H1 (cell line): ENCODE data around the gene REG1B. TPM values are rescaled to one million over a fixed set of nuclear protein-coding genes. Genes with fewer than 3 reads are reported as not detected.

ENCODE experiments used
- CTCF ChIA-PET: fragments of 300-600 bp; sonication (Branson Sonifier 250); formaldehyde crosslinking; loops from one replicate; lab custom pipeline; 2021; ENCODE audit not compliant: partially characterized antibody; lab: Charles Lee
- POLR2A ChIA-PET: fragments of 300-600 bp; sonication (Branson Sonifier 250); formaldehyde crosslinking; loops from one replicate; lab custom pipeline; 2021; ENCODE audit warnings: inconsistent platforms; ENCODE audit not compliant: partially characterized antibody; lab: Charles Lee
- DNase-seq, 2 experiments: peaks; one replicate each; pipeline versions ENCODE4 v3.0.0 to v3.0.0-alpha.2; 2010 to 2022; ENCODE audit warnings: low spot score in 2 of 2, low read depth in 1 of 2, mixed read lengths in 1 of 2
- FAIRE-seq: peaks from 2 replicates; lab custom pipeline; 2011; peaks lifted over from hg19 to GRCh38; lab: Jason Lieb, UNC
- H2AFZ ChIP-seq: 2 replicates; pipeline ENCODE4 v1.8.1; 2012; ENCODE audit warnings: low read length, inconsistent platforms
- H2AK5ac ChIP-seq: 2 replicates; pipeline ENCODE4 v1.6.1; 2013; ENCODE audit warnings: low read depth, low read length
- H2BK120ac ChIP-seq: replicated peaks from 2 replicates; pipeline ENCODE3; 2013; ENCODE audit warnings: low read depth, low read length, inconsistent platforms
- H2BK12ac ChIP-seq: 2 replicates; pipeline ENCODE4 v1.6.1; 2013; ENCODE audit warnings: low read depth, low read length
- H2BK15ac ChIP-seq: 2 replicates; pipeline ENCODE4 v1.6.1; 2013; ENCODE audit warnings: low read length
- H2BK20ac ChIP-seq: 2 replicates; pipeline ENCODE4 v1.6.1; 2013; ENCODE audit warnings: low read length
- H2BK5ac ChIP-seq: 2 replicates; pipeline ENCODE4 v1.6.1; 2013; ENCODE audit warnings: low read depth, low read length
- H3K14ac ChIP-seq: 2 replicates; pipeline ENCODE4 v1.6.1; 2013; ENCODE audit warnings: inconsistent platforms; ENCODE audit not compliant: insufficient read length
- H3K18ac ChIP-seq: 2 replicates; pipeline ENCODE4 v1.6.1; 2013; ENCODE audit warnings: low read length; ENCODE audit errors: extremely low read depth
- H3K23ac ChIP-seq: 2 replicates; pipeline ENCODE4 v1.6.1; 2013; ENCODE audit warnings: inconsistent platforms; ENCODE audit not compliant: insufficient read length
- H3K23me2 ChIP-seq: 2 replicates; pipeline ENCODE4 v1.6.1; 2013; ENCODE audit warnings: low read depth, low read length
- H3K27ac ChIP-seq: 2 replicates; pipeline ENCODE4 v1.6.1; 2011; ENCODE audit warnings: low read depth, low read length, inconsistent platforms
- H3K27me3 ChIP-seq, 4 experiments: replicated peaks in 1 of 4; 1 replicate in 1 of 4; 2 replicates in 3 of 4; pipeline versions ENCODE4 v1.6.1 to v1.8.1; 2011 to 2013; ENCODE audit warnings: low read length in 3 of 4, mild to moderate bottlenecking in 3 of 4, inconsistent platforms in 2 of 4, mixed read lengths in 2 of 4, moderate library complexity in 1 of 4; ENCODE audit not compliant: control insufficient read depth in 3 of 4, insufficient read depth in 3 of 4; ENCODE audit errors: extremely low read depth in 1 of 4
- H3K36me3 ChIP-seq, 4 experiments: 2 replicates each; pipeline versions ENCODE4 v1.6.1 to v1.8.1; 2011 to 2013; ENCODE audit warnings: mild to moderate bottlenecking in 4 of 4, low read length in 3 of 4, moderate library complexity in 2 of 4, control low read depth in 1 of 4, inconsistent platforms in 1 of 4; ENCODE audit not compliant: insufficient read depth in 4 of 4, control insufficient read depth in 2 of 4
- H3K4ac ChIP-seq: replicated peaks from 2 replicates; pipeline ENCODE3; 2013; ENCODE audit warnings: low read length, low read depth, mixed read lengths, inconsistent platforms; ENCODE audit not compliant: insufficient read length
- H3K4me1 ChIP-seq, 4 experiments: replicated peaks in 1 of 4; 1 replicate in 1 of 4; 2 replicates in 3 of 4; pipeline versions ENCODE4 v1.6.1 to v1.8.1; 2011 to 2013; ENCODE audit warnings: low read length in 3 of 4, inconsistent platforms in 2 of 4, mixed read lengths in 1 of 4; ENCODE audit not compliant: insufficient read depth in 4 of 4, control insufficient read depth in 3 of 4
- H3K4me2 ChIP-seq, 2 experiments: 2 replicates each; pipeline versions ENCODE4 v1.6.1 to v1.8.1; 2011 to 2013; ENCODE audit warnings: low read depth in 2 of 2, low read length in 2 of 2, control low read depth in 1 of 2, inconsistent platforms in 1 of 2, mild to moderate bottlenecking in 1 of 2; ENCODE audit not compliant: insufficient read depth in 1 of 2
- H3K4me3 ChIP-seq, 4 experiments: fragments of 200-600, 300-600 bp in 1 of 4; sonication (generic), shearing (Covaris generic), sonication (Bioruptor Twin) in 1 of 4; 2 replicates each; pipeline versions ENCODE4 v1.5.1 to v1.8.1; 2011 to 2016; ENCODE audit warnings: low read length in 4 of 4, low read depth in 3 of 4, control low read depth in 2 of 4, inconsistent platforms in 2 of 4, mild to moderate bottlenecking in 2 of 4, mixed read lengths in 1 of 4, moderate library complexity in 1 of 4; ENCODE audit not compliant: insufficient read depth in 2 of 4; ENCODE audit errors: extremely low read depth in 1 of 4
- H3K56ac ChIP-seq: replicated peaks from 2 replicates; pipeline ENCODE3; 2013; ENCODE audit warnings: low read depth, mild to moderate bottlenecking, mixed read lengths, low read length, inconsistent platforms; ENCODE audit not compliant: insufficient read length
- H3K79me1 ChIP-seq: 2 replicates; pipeline ENCODE4 v1.6.1; 2013; ENCODE audit warnings: low read depth, low read length, control low read depth
- H3K79me2 ChIP-seq, 2 experiments: 2 replicates each; pipeline versions ENCODE4 v1.6.1 to v1.8.1; 2012 to 2013; ENCODE audit warnings: low read length in 2 of 2, mild to moderate bottlenecking in 2 of 2, inconsistent platforms in 1 of 2; ENCODE audit not compliant: insufficient read depth in 2 of 2, control insufficient read depth in 1 of 2
- H3K9ac ChIP-seq, 4 experiments: replicated peaks in 1 of 4; 1 replicate in 1 of 4; 2 replicates in 3 of 4; pipeline versions ENCODE4 v1.6.1 to v1.8.1; 2011 to 2013; ENCODE audit warnings: low read depth in 3 of 4, low read length in 3 of 4, control low read depth in 2 of 4, mild to moderate bottlenecking in 2 of 4, moderate library complexity in 2 of 4, inconsistent platforms in 1 of 4; ENCODE audit errors: extremely low read depth in 1 of 4
- H3K9me3 ChIP-seq, 2 experiments: 2 replicates each; pipeline versions ENCODE4 v1.6.1 to v1.8.1; 2012 to 2013; ENCODE audit warnings: mild to moderate bottlenecking in 2 of 2, moderate library complexity in 2 of 2, control low read depth in 1 of 2, inconsistent platforms in 1 of 2, low read depth in 1 of 2, low read length in 1 of 2, mixed read lengths in 1 of 2; ENCODE audit not compliant: insufficient read depth in 2 of 2
- H4K20me1 ChIP-seq, 2 experiments: replicated peaks in 1 of 2; 2 replicates each; pipeline versions ENCODE3 to v1.8.1; 2011 to 2013; ENCODE audit warnings: inconsistent platforms in 2 of 2, low read length in 2 of 2, mild to moderate bottlenecking in 1 of 2; ENCODE audit not compliant: insufficient read depth in 2 of 2, control insufficient read depth in 1 of 2
- H4K5ac ChIP-seq: 2 replicates; pipeline ENCODE4 v1.6.1; 2013; ENCODE audit warnings: low read length, low read depth, mixed read lengths, inconsistent platforms; ENCODE audit not compliant: insufficient read length
- H4K8ac ChIP-seq: 2 replicates; pipeline ENCODE4 v1.8.0; 2013; ENCODE audit warnings: mild to moderate bottlenecking, moderate library complexity, low read length, inconsistent platforms; ENCODE audit not compliant: insufficient read depth; ENCODE audit errors: extremely low read depth
- H4K91ac ChIP-seq: replicated peaks from 2 replicates; pipeline ENCODE3; 2013; ENCODE audit warnings: low read length, mixed read lengths, inconsistent platforms; ENCODE audit not compliant: insufficient read length
- SP2 ChIP-seq: IDR thresholded peaks from 2 replicates; pipeline ENCODE4 v1.6.1; 2012; ENCODE audit warnings: mild to moderate bottlenecking, low read length, inconsistent platforms
- SRF ChIP-seq: IDR thresholded peaks from 2 replicates; pipeline ENCODE4 v1.6.1; 2011; ENCODE audit warnings: mild to moderate bottlenecking, low read depth, low read length, moderate library complexity
- SUZ12 ChIP-seq: fragments of 200-600 bp; sonication (generic); IDR thresholded peaks from 2 replicates; pipeline ENCODE4 v1.6.1; 2012; ENCODE audit warnings: mild to moderate bottlenecking, inconsistent platforms, low read length, moderate library complexity, mixed read lengths
- WGBS, 2 experiments: shearing (Covaris generic) in 1 of 2; methylation state at CpG; one replicate each; pipeline versions ENCODE4 v1.1.6 to v1.1.7; 2013 to 2015; ENCODE audit warnings: low lambda C conversion rate in 2 of 2, mixed read lengths in 2 of 2, inconsistent platforms in 1 of 2, low coverage in 1 of 2, missing lambda C conversion rate in 1 of 2; ENCODE audit not compliant: insufficient replicate concordance in 2 of 2, insufficient coverage in 1 of 2, insufficient read length in 1 of 2; ENCODE audit errors: extremely low coverage in 1 of 2, missing lambda C conversion rate in 1 of 2; 5-methylcytosine and 5-hydroxymethylcytosine counted together
- polyA plus RNA-seq, 7 experiments: library from polyadenylated mRNA; depleted of rRNA in 3 of 7; stranded (reverse) in 5 of 7; unstranded in 2 of 7; fragments of >200 nt in 5 of 7; fragments of 200-250 nt in 2 of 7; gene quantifications; 1 replicate in 5 of 7; 2 replicates in 1 of 7; 4 replicates in 1 of 7; pipeline versions ENCODE4 v1.2.1 to v1.2.3, GENCODE V29; 2011 to 2013; ENCODE audit warnings: missing spikeins in 2 of 7, mixed read lengths in 2 of 7
- total RNA-seq: library from RNA; stranded (reverse); fragmentation: NEBNext Ultra II Directional; extraction: Animal tissue kit (Norgen Biotek cat#: 25700); gene quantifications from 2 replicates; pipeline ENCODE4 v1.2.1, GENCODE V29; 2021

The REG1B gene
- total and polyA plus RNA-seq, 2 of the 8 experiments (the other 6 are each of a cell fraction or from before 2014, with no cell fraction given), result not detected

GRCh38 chr2:79112269-79112668 is 24.5 kb upstream of the REG1B start:
- Histone ChIP-seq H3K23ac (no peak overlapping the region), H3K9me3 (peaks cover 0 to 3% of the 10 kb centered on the region in 2 experiments; a peak in 1 of 4 replicates), H2AK5ac (no peak overlapping the region), H3K18ac (no peak overlapping the region), H4K20me1 (no peaks in the 10 kb centered on the region), H2AFZ (no peak overlapping the region), H2BK5ac (no peak overlapping the region), H3K27ac (no peak overlapping the region), H2BK12ac (no peak overlapping the region), H3K9ac (no peak overlapping the region), H3K4me3 (no peak overlapping the region), H4K91ac (no peak overlapping the region), H2BK15ac (no peak overlapping the region), H3K79me1 (no peaks in the 10 kb centered on the region), H4K8ac (no peak overlapping the region), H3K4me2 (no peak overlapping the region), H4K5ac (no peak overlapping the region), H2BK20ac (no peak overlapping the region), H3K79me2 (no peaks in the 10 kb centered on the region), H3K56ac (no peak overlapping the region), H3K23me2 (0 out of 2 replicates have a peak, but pooled peaks cover 4% of the 10 kb centered on the region), H3K14ac (no peak overlapping the region), H3K36me3 (no peaks in the 10 kb centered on the region), H3K4ac (no peak overlapping the region), H3K27me3 (no peaks in the 10 kb centered on the region), H3K4me1 (no peaks in the 10 kb centered on the region), H2BK120ac (no peak overlapping the region)
- 97% methylated on average over 3 of the region's 3 CpGs; no CpG with 5 or more reads in 1 of the 2 experiments for WGBS, 2 experiments
- ChIA-PET POLR2A (no interaction called here), CTCF (interaction anchor here (1.1 kb wide), 1 partner anchor 71 kb away, joined by 3 read pairs; no protein-coding TSS in a partner anchor)
- no peak for FAIRE-seq
- no peak for DNase-seq
- no peak for TF ChIP-seq SP2
- TF ChIP-seq SRF, result no peak
- no peak for TF ChIP-seq SUZ12
